SHP77 treated with DMSO at 0.1 percent for 48 hours (cell line): ENCODE results near the gene PON1.
A peak's percentile ranks its signal among the peaks of the same experiment; 100 is the strongest.

Experiments used
- DNase-seq: peaks from one replicate; lab custom pipeline; 2025; lab: John Stamatoyannopoulos, UW

The PON1 gene

DNA sequence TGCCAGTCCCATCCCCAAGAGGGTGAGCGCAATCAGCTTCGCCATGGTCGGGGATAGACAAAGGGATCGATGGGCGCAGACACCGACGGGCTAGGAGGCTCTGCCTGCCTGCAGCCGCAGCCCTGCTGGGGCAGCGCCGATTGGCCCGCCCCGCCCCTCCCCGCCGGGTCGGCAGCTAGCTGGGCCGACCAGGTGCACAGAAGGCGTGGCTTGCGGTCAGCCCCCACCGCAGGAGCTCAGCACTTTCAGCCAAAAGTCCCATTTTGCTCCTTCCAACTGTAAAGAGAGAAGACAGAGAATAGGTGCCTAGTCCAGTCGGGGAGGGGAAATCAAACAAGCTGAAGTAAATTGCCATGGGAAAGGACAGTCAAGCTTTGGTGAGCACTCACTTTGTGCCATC is at the start of gene PON1:
TSS of gene PON1 (minus strand) at position 102 of the 400 bp plus-strand sequence. CDS start at position 45, 57 bp downstream.
- peak; percentile 53 for DNase-seq

GRCh38 chr7:95373323-95373722 is 49.0 kb upstream of the PON1 start:
- no peak for DNase-seq

GRCh38 chr7:95368235-95368634 is 43.9 kb upstream of the PON1 start:
- DNase-seq, result no peak

DNA sequence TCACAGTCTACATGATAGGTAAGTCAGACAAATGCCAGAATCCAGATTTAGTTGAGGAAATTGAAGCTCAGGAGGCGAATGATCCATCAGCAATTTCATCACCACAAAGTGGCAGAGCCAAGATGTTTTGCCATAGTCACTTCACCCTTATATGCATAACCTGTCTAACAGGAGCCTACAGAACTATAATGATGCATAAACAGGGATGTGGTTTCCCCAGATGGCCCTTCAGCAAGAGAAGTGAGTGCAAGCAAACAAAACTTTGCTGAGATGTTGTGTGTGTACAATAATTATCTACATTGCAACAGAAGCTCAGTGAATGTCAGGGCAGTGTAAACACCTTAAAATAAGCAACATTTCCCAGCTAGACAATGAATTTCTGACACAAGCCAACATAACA is 43.3 kb upstream of the PON1 start:
- DNase-seq, result no peak

- DNase-seq, result no peak
Measured at GRCh38 chr7:95365151-95365550, 40.8 kb upstream of the PON1 start.

GRCh38 chr7:95357623-95358022 is 33.3 kb upstream of the PON1 start:
- no peak for DNase-seq

GRCh38 chr7:95342642-95343307 is 18.4 kb upstream of the PON1 start:
- no peak for DNase-seq

- no peak for DNase-seq
Measured at GRCh38 chr7:95342029-95342428, 17.7 kb upstream of the PON1 start.

DNA sequence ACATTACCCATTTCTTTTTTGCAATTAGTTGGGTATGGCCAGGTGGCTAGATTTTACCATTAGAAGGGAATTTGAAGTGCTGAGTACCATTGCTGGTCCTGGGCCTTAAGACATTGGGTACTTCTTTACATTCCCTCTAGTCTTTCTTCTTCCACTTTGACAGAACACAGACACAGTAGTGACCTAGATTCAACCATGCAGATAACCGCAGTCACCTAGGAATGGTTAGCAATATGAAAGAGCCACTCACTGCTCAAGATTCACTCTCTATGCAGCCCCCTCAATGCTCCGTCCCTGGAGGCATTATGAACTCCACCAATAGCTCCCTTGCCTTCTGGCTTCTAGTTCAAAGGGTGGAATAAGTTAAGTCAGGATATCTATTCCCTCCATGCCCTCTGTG is 16.2 kb upstream of the PON1 start:
- DNase-seq, result no peak

DNA sequence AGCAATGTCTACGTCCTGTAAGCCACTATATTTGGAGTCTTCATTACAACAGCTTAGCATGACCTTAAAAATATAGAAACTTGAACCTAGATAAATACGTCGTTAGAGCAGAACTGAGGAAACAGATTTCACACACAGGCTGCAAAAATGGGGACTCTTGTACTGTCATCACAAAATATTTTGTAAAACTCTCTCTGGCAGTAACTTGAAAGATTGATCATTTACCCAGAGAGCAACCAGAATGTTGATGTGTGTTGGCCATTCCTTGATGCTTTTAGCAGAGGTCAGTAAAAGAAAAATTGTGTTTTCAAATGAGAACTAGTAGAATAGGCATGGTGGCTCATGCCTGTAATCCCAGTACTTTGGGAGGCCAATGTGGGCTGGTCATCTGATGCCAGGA is 14.5 kb upstream of the PON1 start:
- no peak for DNase-seq

- no peak for DNase-seq
Measured at GRCh38 chr7:95335093-95335492, 10.8 kb upstream of the PON1 start.

DNA sequence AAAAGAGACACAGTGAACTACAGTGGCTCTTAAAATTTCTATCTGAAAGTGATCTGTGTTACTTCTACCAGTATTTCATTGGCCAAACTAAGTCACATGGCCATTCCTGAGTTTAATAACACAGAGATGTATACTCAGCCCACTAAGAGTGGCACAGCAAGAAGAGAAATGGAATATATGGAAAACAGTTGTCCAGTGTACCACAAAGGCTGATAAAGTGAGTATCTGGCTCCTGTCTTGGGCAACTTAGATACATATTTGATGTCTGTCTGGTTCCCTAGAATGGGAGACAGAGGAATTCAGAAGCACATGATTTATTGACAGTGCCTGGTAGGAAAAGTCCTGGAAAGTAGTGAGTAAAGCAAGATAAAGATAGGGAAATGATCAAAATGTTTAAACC is 10.1 kb upstream of the PON1 start:
- DNase-seq, result no peak

- DNase-seq, result no peak
Measured at GRCh38 chr7:95330961-95331337, 6.6 kb upstream of the PON1 start.

DNA sequence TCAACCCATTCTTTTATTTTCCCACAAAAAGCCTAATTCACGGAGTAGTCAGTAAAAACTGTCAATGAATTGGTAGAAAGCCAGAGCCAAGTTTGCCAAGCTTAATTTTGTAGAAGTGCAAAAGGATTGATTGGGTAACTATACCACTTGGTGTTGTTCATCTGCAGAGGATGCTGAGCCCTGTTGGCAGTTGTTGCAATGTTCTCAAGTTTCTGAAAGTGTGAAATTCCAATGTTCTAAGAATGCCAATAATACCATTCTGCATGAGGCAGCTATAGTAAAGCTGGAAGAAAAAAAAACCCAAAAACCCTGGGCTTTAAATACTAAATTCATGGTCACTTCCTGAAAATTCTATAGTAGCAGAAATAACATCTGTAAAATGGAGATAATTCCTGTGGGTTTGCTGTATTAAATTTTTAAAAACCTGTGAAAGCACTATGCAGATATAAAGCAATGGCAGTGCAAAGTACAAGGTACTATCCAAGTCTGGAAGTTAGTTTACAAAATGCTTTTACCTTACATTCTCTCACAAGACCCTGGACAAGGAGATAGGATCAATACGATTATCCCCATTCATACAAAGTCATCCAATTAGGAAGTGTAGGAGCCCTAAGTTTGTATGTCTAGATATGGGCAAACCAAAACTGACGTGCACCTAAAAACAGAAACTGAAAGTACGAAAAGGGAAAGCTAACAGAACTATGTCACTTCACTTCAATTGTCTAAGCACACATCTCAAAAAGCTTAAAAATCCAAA is 6.0 kb upstream of the PON1 start:
- DNase-seq, result no peak

DNA sequence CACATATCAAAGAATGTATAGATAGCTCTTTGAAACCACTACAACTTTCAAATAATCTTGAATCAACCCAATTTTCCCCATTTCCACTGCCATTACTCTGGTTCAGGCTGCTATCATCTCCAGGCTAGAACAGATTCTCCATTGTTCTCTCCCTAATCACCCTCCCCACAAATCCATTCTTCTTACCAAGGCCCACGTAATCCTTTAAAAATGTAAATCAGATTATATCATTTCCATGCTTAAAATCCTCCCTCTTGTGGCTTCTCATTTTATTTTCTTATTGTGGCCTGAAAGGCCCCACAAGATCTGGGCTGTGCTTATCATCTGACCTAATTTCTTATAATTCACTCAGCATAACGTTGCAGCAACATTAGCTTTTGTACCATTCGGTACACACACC is 3.0 kb upstream of the PON1 start:
- no peak for DNase-seq

GRCh38 chr7:95323410-95324129 is 762 bp downstream of the PON1 start:
- DNase-seq, result peak; percentile 53

- DNase-seq, result no peak
Measured at GRCh38 chr7:95322854-95323253, 1.5 kb downstream of the PON1 start.

DNA sequence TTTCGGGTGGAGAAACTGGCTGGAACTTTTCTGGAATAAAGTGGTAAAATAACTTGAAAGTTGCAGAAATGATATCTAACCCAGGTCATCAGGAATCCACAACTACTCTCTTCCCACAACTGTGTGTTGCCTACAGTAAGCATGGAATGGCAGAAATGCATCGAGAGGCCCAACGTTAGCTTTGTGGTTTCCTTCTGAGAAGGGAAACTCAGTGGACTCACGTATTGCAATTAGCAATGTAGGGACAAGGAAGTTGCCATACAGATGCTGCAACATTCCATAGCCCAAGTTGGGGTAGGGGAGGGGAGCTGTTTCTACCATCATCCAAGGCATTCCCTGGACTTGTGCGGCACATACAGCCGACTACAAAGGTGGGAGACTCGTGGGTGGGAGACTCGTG is 1.9 kb downstream of the PON1 start:
- DNase-seq, result no peak

- DNase-seq, result no peak
Measured at GRCh38 chr7:95321720-95322119, 2.6 kb downstream of the PON1 start.

DNA sequence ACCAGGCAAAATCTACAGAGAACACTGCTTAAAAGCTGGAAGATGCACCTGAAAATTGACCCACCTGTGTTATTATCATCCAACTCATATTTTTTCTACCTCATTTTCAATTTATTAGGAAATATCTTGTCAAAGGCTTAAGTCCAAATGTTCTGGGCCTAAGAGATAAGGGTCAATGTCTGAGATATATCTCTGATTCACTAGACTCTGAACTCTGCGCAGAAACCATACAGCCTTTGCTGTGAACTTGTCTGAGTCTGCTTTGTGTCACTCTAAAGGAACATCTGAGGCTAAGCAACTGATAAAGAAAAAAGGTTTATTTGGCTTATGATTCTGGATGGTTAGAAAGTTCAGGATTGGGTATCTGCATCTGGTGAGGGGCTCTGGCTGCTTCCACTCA is 3.7 kb downstream of the PON1 start:
- DNase-seq, result no peak

GRCh38 chr7:95319570-95319969 is 4.8 kb downstream of the PON1 start:
- DNase-seq, result no peak

GRCh38 chr7:95318501-95319100 is 5.7 kb downstream of the PON1 start:
- DNase-seq, result peak; percentile 50

- no peak for DNase-seq
Measured at GRCh38 chr7:95317966-95318365, 6.4 kb downstream of the PON1 start.
